Kidney glomerular epithelial cell (primary cell): ENCODE data around the gene OR1M1.
"Not testable (repeated sequence)": the region's sequence is repeated elsewhere in the genome, so short reads cannot be mapped to it uniquely, and the experiment has no call there.

Experiments
- DNase-seq: peaks from one replicate; lab custom pipeline; 2025; lab: John Stamatoyannopoulos, UW

Gene OR1M1, protein sequence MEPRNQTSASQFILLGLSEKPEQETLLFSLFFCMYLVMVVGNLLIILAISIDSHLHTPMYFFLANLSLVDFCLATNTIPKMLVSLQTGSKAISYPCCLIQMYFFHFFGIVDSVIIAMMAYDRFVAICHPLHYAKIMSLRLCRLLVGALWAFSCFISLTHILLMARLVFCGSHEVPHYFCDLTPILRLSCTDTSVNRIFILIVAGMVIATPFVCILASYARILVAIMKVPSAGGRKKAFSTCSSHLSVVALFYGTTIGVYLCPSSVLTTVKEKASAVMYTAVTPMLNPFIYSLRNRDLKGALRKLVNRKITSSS

DNA sequence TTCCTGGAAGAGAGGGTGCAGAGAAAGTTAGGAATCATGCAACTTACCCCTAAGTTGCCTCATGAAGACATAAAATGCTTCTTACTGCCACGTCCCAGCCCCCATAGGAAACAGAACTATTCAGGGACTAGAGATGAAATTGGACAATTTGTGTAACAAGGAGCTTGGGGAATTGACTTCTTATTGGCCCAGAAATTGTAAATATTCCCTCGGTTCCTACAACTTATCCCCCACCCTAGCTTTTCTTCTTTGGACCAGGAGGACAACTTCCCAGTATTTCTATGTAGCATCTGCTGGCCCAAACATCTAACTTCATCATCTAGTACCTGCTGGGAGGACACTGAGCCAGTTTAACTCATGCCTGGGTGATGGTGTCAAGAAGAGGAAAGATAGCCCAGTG, at the start of gene OR1M1:
OR1M1 (plus strand) TSS at position 301 of the 400 bp plus-strand sequence. CDS start 6,184 bp downstream, outside the sequence.
- DNase-seq = no peak

DNA sequence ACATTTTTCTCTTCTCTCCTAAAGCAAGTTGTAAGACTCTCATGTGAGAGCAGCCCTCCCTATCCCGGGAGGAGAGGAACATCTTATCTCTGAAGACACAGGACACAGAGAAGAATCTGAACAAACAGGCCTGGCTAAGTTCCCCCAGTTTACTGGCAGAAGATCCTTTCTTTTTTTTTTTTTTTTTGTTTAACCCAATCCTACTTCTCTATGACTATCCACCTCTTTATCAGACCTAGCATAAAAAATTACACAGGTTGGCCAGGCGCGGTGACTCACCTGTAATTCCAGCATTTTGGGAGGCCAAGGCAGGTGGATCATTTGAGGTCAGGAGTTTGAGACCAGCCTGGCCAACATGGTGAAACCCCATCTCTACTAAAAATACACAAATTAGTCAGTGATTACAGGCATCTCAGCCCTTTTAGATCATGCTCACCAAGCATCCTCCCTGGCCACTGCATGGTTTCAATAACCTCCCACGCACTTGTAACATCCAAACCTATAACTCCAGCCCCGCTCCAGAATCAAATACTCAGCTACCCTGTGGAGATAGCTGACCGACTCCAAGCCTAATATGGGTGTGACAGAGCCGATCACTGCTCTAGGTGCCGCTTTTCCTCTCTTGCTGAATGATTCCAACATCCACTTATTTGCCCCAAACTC, 49.3 kb upstream of the OR1M1 start:
- DNase-seq = no peak

DNA sequence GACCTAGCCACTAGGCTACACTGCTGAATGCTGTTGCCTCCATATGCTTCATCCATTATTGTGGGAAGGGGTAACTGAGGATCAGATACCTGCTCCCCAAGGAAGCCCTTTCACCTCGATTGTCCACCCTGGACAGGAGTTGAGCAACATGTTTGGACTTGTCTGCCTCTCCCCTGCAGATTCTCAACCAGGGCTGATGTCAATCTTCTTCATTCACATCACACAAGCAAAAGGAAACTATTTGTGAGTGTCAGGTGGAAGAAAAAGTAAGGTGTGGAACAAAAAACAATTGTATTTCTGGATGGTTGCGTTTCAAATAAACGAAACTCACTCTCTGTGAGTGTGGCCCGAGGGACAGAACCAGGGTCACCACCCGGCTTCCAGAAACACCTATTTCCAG, 47.1 kb upstream of the OR1M1 start:
- no peak for DNase-seq

DNA sequence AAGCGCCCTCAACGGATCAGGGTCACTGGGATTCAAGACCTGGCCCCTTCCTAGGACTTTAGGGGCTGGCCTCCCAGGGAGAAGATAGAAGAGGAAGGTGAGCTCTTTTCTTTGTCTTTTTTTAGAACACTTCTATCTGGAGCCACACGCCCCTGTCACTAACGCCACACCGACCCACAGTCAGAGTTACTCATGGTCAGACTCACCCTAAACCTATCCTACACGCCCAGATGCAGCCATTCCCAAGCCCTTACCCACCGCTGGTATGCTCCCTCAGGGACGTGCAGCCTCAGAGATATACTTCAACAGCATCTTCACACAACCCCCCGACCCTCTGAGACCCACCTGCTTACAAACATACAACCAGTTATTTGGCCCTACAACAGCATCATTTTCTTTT, 46.7 kb upstream of the OR1M1 start:
- DNase-seq = no peak

DNA sequence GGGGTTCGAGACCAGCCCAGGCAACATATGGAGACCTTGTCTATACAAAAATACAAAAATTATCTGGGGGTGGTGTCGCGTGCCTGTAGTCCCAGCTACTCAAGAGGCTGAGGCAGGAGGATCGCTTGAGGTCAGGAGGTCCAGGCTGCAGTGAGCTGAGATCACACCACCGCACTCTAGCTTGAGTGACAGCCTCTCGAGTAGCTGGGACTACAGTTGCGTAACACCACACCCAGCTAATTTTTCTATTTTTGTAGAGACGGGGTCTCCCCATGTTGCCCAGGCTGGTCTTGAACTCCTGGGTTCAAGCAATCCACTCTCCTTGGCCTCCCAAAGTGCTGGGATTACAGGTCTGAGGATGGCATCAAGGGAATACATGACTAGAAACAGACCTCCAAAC, 45.8 kb upstream of the OR1M1 start:
- no peak for DNase-seq

DNA sequence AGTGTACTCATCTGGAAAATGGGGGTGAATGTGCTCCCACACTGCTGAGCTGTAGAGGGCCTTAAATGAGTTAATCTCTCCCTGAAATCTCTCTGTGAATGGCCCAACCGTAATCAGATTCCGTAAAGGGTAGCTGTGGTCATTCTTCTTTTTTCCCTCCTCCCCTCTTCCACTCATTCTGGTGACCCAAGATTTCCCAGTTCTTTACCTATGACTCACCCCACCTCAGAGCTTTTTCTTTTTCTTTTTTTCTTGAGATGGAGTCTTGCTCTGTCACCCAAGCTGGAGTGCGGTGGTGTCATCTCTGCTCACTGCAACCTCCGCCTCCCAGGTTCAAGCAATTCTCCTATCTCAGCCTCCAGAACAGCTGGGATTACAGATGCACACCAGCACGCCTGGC, 43.3 kb upstream of the OR1M1 start:
- DNase-seq = peak; percentile 34

DNA sequence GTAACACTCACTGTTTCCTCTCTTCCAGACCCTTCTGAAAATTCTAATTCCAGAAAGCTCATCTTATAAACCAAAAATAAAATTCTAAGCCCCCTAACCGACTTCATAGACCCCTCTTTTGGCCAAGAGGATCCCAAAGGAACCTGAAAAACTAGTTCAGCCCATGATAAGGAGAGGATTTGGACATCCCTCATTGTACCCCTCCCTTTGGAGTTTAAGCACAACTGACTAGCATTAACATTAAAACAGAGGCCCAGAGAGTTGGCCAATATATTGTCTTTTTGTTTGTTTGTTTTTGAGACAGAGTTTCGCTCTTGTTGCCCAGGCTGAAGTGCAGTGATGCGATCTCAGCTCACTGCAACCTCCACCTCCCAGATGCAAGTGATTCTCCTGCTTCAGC, 42.4 kb upstream of the OR1M1 start:
- DNase-seq = no peak

DNA sequence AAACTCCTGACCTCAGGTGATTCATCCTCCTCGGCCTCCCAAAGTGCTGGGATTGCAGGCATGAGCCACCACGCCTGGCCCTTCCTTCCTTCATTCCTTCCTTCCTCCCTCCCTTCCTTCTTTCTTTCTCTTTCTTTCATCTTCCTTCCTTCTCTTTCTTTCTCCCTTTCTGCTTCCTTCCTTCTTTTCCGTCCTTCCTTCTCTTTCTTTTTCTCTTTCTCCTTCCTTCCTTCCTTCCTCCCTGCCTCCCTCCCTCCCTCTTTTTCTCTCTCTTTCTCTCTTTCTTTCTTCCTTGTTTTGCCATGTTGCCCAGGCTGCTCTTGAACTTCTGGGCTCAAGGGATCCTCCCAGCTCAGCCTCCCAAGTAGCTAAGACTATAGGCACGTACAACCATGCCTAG, 40.2 kb upstream of the OR1M1 start:
- no peak for DNase-seq

DNA sequence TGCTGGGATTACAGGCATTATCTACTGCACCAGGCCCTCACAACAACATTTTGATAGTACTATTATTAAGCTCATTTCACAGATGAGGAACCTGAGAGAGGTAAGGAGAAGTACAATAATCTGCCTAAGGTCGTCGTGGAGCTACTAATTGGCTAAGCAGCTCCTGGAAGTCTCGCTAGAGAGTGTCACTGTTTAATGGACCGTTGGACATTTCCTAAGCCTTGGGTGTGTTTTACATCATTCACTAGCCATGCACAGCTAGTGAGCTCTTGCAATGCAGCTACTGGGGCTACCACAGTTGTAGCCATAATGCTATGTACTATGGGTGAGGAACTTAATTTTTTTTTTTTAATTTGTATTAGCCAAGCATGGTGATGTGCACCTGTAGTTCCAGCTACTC, 34.0 kb upstream of the OR1M1 start:
- DNase-seq = no peak

DNA sequence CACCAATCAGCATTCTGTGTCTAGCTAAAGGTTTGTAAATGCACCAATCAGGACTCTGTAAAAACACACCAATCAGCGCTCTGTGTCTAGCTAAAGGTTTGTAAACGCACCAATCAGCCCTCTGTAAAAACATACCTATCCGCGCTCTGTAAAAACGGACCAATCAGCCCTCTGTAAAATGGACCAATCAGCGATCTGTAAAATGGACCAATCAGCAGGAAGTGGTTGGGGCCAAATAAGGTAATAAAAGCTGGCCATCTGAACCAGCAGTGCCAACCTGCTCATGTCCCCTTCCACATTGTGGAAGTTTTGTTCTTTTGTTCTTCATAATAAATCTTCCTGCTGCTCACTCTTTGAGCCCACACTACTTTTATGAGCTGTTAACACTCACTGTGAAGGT, 33.2 kb upstream of the OR1M1 start:
- DNase-seq = not testable (repeated sequence)

DNA sequence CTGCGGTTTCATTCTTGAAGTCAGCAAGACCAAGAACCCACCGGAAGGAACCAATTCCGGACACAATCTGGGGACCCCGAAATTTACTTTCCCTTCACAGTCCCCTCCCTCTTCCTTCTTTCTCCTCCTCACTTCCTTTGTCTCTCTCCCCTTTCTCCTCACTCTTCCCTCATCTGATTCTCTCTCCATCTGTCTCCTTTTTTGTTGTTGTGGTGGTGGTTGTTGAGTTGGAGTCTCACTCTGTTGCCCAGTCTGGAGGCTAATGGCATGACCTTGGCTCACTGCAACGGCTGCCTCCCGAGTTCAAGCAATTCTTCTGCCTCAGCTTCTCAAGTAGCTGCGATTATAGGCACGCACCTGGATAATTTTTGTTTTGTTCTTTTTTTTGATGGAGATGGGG, 32.7 kb upstream of the OR1M1 start:
- DNase-seq = no peak

DNA sequence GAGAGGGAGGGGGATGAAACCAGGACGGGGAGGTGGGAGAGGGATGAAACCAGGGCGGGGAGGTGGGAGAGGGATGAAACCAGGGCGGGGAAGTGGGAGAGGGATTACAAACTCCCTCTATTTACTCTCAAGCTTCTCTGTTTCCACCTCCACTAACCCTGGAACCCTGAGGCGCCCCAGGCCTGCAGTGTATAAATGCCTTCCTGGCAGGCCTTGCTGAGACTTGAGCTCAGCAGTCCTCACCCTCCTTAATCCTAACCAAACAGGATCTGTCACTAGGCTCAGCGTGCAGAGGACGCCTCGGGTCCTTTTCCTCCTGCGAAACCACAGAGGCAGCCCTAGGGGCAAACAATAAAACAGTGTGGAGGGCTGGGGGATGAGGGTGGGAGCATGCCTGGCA, 32.1 kb upstream of the OR1M1 start:
- no peak for DNase-seq

DNA sequence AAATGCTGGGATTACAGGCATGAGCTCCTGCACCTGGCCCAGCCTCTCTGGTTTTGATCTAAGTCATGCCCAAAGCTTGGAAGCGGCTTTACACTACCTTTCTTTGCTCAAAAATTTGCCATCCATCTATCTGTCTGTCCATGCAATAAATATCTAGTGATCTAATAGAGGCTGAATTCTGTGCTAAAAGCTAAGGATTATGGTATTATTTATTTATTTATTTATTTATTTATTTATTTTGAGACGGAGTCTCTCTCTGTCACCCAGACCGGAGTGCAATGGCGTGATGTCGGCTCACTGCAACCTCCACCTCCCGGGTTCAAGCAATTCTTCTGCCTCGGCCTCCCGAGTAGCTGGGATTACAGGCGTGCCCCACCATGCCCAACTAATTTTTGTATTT, 30.7 kb upstream of the OR1M1 start:
- not testable (repeated sequence) for DNase-seq

DNA sequence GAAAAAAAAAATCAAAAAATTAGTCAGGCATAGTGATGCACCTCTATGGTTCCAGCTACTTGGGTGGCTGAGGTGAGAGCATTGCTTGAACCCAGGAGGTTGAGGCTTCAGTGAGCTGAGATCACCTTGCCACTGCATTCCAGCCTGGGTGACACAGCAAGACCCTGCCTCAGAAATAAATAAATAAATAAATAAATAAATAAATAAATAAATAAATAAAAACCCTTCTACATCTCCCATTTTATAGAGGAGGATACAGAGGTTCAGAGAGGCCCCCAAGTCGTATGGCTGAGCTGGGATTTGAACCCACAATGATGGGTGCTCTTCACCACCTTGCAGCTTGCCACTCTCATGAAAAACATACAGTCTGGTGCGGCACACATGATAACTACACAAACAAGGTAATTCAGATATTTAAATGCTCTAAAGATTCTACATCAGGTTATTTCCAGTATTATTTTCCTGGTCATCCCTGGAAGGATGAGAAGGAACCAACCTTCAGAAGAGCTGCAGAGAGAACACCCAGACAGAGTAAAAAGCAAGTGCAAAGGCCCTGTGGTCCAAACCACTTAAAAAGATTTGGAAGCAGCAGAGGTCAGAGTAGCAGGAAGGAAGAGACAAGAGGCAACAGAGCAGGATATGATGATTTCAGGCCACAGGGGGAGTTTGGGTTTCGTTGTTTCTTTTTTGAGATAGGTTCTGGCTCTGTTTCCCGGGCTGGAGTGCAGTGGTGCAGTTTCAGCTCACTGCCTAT, 29.2 kb upstream of the OR1M1 start:
- no peak for DNase-seq

DNA sequence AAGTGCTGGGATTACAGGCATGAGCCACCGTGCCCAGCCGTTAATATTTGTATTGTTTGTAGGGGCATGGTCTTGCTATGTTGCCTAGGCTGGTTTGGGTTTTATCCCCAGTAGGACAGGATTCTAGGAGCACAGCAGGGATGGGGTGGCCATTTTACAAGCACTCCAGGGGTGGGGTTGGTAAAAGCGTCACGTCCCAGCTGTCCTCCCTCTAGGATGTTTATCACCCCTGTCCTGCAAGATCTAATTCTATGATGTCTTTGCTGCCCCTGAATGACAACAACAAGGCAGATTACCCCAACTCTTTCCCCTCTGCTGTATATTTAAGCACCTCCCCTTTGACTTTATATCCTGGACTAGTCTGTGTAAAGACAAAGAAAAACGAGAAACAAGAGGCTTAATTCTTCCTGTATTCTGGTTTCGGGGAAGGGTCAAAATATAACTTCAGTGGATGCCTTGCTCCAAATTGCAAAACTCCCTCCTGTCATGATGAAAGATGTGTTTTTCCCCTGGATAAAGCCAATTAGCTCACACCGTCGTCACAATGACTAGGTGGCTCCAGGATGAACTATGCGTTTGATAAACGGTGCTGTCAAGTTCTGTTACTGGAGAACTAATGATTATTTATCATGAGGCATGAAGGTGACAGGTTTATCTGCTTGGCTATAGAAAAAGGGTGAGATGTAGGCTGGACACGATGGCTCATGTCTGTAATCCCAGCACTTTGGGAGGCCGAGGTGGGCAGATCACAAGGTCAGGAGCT, 27.8 kb upstream of the OR1M1 start:
- DNase-seq = peak; percentile 52

DNA sequence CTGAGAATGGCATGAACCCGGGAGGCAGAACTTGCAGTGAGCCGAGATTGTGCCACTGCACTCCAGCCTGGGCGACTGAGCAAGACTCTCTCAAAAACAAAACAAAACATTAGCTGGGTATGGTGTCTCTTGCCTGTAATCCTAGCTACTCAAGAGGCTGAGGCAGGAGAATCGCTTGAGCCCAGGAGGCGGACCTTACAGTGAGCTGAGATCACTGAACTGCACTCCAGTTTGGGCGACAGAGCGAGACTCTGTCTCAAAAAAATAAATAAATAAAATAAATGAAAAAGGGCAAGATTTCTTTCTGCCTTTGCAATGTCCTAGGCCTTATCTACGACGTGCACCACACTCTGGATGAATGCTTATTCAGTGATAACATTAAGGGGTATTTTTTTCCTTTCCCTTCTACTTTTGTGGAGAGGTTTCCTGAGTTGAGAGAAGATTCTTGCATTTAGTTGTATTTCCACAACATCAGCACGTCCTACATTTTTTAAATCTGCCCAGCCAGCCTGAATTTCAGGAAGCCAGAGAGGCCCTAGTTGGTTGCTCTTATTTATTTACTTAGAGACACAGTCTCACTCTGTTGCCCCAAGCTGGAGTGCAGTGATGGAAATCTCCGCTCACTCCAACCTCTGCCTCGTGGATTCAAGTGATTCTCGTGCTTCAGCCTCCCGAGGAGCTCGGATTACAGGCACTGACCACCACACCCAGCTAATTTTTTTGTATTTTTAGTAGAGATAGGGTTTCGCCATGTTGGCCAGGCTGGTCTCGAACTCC, 26.1 kb upstream of the OR1M1 start:
- DNase-seq = no peak

DNA sequence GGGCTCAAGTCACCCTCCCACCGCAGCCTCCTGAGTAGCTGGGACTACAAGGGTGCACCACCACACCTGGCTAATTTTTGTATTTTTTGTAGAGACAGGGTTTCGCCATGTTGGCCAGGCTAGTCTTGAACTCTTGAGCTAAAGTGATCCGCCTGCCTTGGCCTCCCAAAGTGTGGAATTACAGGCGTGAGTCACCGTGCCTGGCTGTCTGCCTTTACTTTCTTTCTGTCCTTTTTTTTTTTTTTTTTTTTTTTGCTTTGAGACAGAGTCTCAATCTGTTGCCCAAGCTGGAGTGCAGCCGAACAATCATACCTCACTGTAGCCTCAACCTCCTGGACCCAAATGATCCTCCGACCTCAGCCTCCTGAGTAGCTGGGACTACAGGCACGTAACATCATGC, 25.0 kb upstream of the OR1M1 start:
- no peak for DNase-seq

DNA sequence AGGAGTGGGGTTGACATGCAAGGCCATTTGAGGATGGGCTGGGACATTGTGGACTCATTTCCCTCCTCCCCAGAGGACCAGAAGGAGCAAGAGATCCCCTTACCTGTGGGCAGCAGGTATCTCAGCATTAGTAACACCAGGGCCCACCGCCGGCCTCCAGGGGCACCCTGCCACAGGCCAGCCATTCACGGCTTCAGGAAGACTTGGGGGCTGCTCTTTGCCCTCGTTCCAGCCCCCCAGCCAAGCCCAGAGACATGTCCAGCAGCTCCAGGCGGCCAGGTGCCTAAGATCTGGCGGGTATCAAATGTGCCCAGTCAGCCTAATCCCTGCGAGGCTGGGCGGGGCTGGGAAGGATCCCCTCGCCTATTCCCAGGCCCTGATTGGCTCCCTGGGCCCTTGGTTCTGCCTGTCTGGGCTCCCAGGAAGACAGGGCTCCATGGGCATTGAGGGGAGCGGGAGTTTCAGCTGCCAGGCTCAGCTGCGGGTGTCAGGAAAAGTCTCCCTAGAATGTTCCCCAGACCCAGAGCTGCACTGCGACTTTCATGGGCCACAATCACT, 21.3 kb upstream of the OR1M1 start:
- DNase-seq = no peak

DNA sequence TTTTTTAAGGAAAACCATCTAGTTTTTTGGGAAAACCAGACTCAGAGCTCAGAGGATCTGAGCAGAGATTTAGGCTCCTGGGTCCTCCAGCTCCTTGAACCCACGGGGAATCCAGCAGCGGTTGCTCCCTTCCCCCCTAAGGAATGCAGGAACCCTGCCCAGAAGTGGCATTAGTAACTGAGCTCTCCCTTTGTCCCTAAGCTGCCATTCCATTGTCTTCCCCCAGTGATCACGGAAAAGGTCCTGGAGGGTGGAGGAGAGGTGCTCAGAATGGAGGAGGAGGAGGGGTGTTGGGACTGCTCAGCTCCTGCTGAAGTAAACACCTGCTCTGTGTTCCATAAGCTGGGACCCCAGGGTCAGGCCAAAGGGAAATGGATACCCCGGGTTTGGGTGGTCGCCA, 16.8 kb upstream of the OR1M1 start:
- no peak for DNase-seq

DNA sequence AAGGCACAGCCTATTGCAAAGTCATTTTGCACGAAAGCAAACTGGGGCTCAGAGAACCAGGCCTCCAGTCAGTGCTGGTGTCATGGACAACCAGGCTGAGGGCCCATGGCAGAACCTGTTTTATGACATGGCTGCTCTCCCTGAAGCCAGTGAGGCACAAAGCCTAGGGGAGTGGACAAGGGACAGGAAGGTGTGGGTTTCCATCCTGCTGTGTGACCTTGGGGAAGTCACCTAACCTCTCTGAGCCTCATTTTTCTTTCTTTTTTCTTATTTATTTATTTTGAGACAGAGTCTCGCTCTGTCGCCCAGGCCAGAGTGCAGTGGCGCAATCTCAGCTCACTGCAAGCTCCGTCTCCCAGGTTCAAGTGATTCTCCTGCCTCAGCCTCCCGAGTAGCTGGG, 15.1 kb upstream of the OR1M1 start:
- DNase-seq = not testable (repeated sequence)

DNA sequence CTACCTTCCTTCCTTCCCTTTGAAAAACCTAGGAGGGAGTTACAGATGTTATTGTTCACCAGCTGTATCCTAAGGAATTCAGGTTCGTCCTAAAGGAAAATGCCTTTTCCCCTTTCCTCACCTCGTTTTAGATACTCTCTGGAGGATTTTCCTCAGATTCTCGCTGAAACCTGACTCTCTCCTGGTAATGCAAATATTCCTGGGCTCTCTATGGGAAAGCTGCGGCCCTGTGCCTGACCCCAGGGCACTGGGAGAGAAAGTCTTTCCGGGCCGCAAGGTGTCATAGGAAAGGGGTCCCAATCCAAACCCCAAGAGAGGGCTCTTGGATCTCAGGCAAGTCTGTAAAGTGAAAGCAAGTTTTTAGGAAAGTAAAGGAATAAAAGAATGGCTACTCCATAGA, 13.1 kb upstream of the OR1M1 start:
- no peak for DNase-seq
